DND-41 (cell line): ENCODE data around the gene SPNS2.

ENCODE experiments used
- EZH2 ChIP-seq: IDR thresholded peaks from 3 replicates; pipeline ENCODE4 v1.6.1; 2012; ENCODE audit warnings: borderline replicate concordance, low read depth, mild to moderate bottlenecking, moderate library complexity, low read length, inconsistent platforms; ENCODE audit not compliant: severe bottlenecking
- TF ChIP-seq, protein P1 (sequence below): IDR thresholded peaks from 2 replicates; pipeline ENCODE4 v1.5.1; 2012; ENCODE audit warnings: borderline replicate concordance, low read length, moderate library complexity, mild to moderate bottlenecking; ENCODE audit not compliant: poor library complexity, severe bottlenecking; ENCODE audit errors: extremely low read depth

DNA sequence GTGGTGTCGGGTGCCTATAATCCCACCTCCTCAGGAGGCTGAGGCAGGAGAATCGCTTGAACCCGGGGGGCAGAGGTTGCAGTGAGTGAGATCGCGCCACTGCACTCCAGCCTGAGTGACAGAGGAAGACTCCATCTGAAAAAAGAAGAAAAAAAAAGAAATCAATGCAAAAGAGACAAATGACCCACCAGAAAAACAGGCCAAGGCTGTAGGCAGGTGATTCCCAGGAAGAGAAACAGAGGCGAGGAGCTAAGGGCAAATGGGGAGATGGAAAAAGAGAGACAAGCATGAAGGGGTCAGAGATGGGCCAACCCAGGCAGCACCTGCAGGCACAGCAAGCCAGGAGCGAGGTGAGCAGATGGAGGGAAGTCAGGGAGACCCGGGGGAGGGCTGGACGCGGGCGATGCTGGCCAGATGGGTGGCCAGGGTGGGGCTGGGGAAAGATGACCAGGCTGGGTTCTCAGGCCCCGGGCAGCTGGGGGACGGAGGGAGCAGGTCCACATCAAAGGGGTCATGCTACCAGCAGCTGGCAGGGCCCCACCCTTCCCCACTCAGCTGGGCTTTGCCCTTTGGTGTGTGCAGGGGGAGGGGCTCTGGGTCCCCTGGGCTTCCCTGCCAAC lies 31.0 kb downstream of the SPNS2 start:
- no peak for TF ChIP-seq EZH2
- TF ChIP-seq, protein P1, sequence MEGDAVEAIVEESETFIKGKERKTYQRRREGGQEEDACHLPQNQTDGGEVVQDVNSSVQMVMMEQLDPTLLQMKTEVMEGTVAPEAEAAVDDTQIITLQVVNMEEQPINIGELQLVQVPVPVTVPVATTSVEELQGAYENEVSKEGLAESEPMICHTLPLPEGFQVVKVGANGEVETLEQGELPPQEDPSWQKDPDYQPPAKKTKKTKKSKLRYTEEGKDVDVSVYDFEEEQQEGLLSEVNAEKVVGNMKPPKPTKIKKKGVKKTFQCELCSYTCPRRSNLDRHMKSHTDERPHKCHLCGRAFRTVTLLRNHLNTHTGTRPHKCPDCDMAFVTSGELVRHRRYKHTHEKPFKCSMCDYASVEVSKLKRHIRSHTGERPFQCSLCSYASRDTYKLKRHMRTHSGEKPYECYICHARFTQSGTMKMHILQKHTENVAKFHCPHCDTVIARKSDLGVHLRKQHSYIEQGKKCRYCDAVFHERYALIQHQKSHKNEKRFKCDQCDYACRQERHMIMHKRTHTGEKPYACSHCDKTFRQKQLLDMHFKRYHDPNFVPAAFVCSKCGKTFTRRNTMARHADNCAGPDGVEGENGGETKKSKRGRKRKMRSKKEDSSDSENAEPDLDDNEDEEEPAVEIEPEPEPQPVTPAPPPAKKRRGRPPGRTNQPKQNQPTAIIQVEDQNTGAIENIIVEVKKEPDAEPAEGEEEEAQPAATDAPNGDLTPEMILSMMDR: no peak
